ENCODE data around the gene SRPK1.
A peak's percentile ranks its signal among the peaks of the same experiment; 100 is the strongest.

Gene SRPK1

DNA sequence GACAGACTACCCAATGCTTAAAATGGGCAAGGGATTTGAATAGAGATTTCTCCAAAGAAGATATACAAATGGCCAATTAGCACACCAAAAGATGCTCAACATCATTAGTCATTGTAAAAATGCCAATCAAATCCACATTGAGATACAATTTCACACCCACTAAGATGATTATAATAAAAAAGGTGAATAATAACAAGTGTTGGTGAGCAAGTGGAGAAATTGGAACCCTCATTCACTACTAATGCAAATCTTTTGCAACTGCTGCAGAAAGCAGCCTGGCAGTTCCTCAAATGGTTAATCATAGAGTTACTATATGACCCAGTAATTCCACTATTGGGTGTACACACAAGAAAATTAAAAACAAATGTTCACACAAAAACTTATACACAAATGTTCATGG, 103.4 kb downstream of the SRPK1 start:
- no peak for DNase-seq (ENCODE audit: low read depth)

DNA sequence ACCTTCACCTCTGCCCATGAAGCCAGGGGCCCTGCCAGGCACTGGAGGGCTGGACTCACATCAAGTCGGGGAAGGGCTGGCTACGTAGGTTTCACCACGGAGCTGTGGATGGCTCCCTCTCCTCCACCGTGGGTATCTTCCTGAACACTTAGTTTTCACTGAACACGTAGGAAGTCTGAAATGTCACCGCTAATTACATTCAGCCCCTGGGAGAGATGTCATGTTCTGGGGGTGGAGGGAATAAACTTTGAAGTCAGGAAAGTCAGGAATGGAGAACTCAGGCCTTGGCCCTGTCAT, 109.3 kb downstream of the SRPK1 start:
- DNase-seq (ENCODE audit: low read depth), result no peak

DNA sequence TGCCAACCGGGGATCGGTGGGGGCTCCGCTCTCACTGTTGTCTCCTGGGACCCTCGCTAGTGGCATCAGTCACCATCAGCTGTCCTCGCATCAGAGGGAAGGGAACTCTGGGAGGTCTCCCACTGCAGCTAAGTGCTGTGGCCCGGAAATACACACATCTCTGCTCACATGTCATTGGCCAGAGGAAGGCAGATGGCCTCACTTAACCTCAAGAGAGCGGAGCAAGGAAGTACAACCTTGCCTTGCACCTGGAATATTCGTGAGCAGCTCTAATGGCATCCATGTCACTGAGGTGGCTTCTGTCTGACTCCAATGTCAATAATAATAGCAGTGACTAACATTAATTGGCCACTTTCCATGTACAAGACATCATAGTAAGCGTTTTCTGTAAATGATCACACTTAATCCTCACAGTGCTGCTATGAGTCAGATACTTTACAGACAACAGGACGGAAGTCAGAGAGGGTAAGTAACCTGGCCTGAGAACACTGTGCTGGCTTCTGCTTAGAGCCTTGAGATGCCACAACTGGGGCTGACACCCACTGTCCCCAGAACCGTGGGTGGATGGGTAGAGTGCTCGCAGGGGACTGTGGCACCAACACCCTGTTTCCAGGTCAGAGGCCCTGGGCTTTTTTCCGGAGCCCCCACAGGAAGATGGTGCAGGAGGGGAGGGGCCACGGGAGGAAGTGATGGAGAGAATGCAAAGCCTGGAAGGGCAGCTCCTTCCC, 109.8 kb downstream of the SRPK1 start:
- DNase-seq (ENCODE audit: low read depth), result peak; percentile 62

DNA sequence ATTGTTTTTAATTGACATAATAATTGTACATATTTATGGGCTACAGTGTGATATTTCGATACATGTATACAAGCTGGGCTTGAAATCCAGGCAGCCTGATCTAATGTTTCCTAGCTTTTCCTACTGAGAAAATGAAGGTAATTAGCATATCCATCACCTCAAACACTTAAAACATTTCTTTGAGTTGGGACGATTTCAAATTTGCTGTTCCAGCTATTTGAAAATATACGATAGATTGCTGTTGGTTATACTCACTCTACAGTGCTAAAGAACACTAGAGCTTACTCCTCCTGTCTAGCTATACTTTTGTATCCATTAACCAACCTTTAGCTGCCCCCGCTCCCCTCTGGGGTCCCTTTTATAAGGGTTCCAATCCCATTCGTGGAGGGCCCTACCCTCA, 111.1 kb downstream of the SRPK1 start:
- DNase-seq (ENCODE audit: low read depth), result no peak

DNA sequence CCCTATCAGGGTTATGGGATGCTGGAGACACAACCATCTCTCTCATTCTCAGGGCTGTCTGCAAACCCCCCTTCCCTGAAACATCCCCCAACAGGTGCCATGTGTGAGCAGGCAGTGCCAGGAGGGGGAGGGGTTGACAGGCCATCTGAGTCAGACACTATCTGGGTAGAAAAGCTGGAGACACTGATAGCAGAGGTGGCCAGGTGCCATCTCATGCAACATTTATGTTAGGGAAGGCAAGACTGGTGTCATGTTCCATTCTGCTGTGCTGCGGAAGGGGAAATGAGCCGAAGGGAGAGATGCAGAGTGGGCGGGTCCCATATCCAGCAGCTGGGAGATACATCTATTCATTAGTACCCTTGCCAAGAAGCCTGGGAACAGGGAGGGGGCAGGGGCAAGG, 112.2 kb downstream of the SRPK1 start:
- no peak for DNase-seq (ENCODE audit: low read depth)

DNA sequence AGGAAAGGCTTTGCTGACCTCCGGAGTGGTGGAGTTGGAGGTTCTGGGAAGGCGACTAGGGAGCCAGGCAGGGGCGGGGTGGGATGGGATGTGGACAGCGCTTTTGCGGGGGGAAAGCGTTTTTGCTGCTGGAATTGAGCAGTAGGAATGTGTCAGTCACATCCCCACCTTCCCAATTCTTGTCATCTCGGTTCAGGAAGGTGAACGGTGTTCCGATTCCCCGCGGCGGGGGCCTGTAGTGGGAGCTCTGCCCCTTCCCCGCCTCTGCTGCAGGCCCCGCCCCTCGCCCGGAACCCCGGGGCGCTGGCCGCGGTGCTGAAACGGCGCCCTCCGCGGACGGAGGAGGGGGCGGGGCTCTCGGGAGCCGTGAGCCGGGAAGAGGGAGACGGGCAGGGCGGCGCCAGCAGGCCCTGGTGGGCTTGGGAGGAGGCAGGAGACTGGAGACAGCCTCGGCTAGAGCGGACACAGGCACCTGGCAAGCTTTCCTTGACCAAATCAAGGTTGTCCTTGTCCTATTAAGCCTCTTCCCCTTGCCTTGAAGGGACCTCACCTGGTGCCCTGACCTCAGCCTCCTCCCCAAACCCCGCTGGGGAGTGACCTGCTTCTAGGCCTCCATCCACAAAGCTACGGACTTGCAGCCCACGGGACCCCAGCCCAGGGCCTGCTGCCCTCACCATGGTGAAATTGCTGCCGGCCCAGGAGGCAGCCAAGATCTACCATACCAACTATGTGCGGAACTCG, 115.7 kb downstream of the SRPK1 start, which contains the start of gene LHFPL5:
Gene LHFPL5, plus strand, starts transcription at position 357 of the 741 bp plus-strand sequence. Its CDS starts 319 bp downstream, at position 676.
- DNase-seq (ENCODE audit: low read depth), result peak; percentile 42

DNA sequence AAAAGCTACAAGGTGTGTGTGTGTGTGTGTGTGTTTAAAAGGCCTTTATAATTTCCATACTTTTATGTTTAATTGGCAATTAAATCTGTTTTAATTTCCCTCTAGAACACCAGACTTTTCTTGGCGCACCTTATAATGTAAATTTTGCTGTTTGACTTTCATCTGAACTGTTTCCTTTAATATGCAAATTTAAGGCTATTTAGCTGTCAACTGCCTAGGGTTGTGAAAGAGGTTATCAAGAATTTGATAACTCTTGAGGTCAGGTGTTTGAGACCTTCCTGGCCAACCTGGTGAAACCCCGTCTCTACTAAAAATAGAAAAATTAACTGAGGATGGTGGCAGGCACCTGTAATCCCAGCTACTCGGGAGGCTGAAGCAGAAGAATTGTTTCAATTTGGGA, 119.8 kb downstream of the SRPK1 start:
- no peak for DNase-seq (ENCODE audit: low read depth)

DNA sequence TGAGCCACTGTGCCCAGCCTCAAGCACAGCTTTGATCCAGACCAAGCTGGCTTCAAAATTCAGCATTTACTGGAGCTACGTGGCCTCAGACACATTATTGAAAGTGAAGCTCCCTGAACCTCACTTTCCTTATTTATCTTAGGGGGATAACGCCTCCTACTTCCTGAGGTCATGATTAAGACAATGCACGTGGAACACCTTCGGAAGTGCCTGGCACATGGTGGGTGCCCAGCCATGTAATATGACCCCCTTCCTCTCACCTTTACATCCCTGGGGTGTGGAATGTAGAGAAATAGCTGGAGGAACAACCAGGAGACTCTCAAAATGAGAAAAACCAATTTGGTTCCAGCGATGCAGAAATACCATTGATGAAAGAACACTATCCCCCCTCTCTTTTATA, 122.2 kb downstream of the SRPK1 start:
- no peak for DNase-seq (ENCODE audit: low read depth)

DNA sequence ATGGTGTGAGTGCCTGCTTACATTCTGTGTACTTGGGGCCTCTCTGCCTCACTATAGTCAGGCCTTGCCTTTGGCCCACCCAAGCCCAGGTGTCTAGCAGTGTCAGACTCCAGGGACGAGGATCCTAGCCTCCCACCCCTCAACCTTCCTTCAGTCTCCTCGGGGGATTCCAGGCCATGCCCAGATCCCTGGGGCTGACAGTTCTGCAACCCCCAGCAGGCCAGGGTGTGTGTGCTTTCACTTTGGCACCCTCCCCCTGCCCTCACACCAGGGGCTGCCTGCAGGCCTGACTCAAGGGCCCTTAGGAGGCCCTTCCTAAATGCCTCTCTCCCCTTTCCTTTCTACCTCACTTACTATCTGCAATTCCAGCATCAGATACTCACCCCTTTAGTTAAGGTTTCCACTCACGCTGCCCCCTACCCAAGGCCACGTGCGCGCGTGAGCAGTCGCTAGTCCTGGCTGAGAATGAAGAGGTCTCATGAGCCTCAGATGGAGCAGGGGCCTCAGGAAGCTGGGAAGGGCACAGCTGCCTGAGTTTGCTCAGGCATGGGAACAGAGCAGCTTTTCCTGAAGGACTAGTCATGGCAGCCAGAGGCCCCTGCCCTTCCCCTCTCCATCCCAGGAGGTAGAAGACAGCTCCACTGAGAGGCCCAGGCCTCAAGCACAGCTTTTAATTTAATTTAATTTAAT, 122.9 kb downstream of the SRPK1 start:
- no peak for DNase-seq (ENCODE audit: low read depth)

DNA sequence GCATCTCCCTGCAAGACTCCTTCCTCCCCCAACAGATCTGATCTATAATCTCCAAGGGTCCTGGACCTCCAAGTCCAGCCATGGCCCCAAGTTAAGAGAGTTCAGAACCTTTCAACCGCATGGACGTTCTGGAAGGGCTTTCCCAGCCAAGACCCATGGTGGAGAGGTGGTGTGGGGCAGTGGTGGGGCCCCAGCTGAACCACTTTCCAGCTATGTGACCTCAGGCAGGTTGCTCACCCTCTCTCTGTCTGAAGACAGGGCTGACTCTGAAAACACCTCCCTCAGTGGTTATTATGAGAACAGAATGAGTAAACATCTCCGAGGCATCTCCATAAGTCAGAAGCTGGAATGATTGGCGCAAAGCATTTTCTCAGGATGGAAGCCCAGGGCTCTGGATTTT, 124.7 kb downstream of the SRPK1 start:
- no peak for DNase-seq (ENCODE audit: low read depth)

DNA sequence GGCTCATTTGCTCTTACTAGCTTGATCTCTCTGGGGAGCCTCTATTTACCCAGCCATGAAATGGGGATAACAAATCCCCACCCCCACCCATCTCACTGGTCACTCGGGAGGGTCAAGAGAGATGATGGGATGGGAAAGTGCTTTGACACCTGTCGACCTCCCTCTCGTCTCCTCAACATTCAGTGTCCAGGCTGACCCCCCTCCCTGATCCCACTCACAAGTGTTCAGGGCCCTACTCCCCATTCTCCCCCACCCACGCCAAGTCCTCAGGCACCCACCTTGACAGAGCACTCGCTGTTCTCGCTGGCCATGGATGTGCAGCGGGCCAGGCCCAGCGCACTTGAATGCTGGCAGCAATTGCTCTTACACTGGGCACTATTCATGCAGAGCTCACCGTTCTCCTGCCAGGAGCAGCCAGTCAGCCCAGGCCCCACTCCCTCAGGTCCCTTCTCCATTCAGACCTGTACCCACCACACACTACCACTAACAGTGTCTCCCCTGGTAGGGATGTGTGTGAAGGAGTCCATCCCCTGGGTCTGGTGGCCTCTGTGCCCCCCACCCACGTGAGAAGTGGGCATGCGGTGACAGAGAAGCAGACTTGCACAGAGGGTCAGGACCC, 125.3 kb downstream of the SRPK1 start:
- DNase-seq (ENCODE audit: low read depth), result no peak

DNA sequence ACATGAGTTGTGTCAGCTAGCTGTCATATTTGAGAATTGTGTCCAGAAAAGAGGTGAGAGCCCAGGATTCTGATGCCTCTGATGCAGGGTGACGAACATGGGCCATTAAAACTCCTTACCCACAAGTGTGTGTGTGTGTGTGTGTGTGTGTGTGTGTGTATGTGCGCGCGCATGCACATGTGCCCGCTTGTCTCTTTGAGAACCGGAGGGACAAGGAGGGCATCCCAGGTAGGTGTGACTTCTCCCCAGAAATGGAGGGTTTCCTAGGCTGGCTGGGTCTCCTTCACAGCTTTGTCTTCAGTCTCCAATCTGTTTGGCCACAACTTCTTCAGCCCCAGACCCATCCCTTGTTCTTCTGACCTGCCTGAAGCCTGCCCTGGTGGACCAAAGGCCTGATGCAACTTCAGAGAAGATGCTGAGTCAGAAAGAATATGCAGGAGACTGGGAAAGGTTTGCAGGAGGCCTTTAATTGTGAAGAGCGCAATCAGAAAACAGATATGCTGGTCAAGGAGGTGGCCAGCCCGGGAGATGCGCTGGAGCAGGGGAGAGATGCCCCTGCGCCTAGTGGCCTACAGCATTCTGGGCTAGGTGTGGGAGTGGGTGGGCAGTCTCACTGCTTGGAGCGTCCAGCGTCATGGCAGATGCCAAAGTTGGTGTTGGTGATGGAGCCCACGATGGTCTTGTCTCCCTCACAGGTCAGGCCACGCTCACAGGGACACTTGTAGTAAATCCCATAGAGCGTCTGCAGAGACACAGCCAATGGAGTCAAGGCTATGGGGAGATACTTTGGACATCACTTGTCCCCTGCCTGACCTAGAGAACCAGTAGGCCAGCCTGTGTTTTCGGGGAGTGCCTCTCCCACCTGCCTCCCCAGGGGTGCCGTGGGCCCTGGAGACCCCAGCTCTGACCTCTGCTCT, 126.1 kb downstream of the SRPK1 start:
- DNase-seq (ENCODE audit: low read depth), result no peak

DNA sequence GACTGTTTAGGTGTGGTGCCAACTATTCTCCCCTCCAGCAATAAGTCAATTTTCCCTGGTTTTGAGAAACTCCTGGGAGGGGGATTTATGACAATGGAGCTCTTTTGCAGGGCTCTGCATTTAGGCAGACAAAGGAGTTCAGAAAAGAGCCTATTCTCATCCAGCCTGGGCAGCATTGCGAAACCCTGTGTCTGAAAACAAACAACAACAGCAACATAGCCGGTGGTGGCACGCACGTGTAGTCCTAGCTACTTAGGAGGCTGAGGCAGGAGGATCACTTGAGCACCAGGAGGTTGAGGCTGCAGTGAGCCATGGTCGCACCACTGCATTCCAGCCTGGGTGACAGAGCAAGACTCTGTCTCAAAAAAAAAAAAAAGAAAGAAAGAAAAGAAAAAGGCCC, 130.2 kb downstream of the SRPK1 start:
- DNase-seq (ENCODE audit: low read depth), result no peak

DNA sequence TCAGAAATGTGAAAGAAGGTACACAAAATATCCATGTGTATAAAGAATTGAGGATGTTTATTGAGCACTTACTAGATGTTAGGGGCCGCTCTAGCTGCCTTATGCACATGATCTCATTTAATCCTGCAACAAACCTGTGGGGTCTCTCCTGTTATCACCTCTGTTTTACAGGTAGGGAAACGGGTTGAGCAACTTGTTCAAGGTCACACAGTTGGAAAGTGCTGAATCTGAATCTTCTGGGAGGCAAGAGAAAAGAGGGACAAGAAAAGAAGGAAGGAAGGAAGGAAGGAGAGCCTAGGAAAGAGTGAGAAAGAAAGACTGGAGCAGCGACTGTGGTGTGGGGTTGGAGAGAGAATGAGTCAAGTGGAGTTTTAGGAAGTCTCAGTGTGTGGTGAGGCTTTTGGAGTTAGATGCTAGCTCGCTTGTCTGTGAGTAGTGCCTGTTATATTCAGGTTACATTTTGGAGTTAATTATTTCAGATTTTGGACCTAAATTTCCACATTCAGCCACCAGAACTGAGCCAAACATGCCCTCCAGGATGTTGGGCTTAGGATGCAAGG, 132.4 kb downstream of the SRPK1 start:
- no peak for DNase-seq (ENCODE audit: low read depth)

DNA sequence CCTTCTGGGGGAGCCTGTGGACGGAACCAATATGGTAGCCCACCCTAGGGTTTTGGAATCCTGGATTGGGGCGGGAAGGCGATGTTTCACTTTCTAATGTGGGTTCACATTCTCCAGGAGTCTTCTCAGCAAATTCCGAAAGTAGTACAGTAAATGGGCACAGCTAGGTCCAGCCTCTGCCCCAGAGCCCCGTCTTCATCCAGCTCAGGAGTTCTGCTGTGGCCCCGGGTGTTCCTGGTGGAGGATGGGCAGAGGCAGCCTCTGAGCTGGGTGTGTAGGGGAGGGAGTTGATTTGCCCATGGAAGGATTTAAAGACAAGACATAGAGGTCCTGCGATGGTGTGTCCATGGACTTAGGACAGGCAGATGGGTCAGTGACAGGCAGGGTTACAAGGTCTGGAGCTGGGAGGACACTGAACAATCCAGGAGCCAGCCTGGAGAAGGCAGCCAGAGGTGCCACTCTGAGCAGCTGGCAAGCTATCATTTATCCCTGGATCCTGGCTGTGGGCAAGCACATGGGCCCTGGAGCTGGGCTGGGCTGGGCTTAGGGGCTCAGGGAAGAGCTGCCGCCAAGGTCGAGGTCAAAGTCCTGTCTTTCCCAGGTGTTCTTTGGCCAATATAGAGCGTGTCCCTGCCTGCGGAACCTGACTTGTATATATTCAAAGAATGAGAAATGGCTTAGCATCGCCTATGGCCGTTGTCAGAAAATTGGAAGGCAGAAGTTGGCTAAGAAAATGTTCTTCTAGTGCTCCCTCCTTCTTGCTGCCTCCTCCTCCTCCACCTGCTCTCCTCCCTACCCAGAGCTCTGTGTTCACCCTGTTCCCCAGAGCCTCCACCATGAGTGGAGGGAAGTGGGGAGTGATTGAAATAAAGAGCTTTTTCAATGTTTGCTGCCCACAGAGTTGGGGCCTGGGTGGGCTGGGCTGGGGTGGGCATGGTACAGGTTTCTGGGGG, 133.4 kb downstream of the SRPK1 start:
- DNase-seq (ENCODE audit: low read depth), result no peak

DNA sequence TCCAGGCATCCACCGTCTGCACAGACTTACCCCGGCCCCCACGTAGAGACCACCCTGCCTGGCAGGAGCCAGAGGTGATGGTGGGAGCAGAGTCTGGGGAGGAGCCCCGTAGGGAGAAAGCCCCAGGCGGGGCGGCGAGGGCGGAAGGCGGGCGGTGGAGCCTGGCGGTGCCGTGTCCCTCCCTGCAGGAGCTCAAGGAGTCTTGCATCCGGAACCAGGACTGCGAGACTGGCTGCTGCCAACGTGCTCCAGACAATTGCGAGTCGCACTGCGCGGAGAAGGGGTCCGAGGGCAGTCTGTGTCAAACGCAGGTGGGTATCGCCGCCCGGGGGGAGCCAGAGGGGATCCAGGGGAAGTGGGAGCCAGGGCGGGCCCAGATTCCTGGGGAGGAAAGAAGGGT, 134.1 kb downstream of the SRPK1 start:
- DNase-seq (ENCODE audit: low read depth), result no peak

DNA sequence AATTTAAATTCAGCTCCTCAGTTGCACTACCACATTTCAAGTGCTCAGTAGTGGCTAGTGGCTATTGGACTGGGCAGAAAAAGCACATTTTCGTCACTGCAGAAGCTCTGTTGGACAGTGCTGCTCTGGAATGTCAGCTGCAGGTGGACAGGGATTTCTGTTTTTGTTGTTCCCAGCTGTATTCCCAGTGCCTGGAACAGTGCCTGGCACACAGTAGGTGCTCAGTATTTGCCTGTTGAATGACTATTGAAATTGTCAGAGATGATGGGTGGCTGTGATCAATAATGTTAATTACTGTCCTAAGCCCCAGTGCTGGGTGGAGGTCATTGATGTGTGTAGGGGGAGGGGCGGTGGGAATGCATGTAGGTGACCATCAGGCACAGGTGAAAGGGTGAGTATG, 134.6 kb downstream of the SRPK1 start:
- DNase-seq (ENCODE audit: low read depth), result no peak

DNA sequence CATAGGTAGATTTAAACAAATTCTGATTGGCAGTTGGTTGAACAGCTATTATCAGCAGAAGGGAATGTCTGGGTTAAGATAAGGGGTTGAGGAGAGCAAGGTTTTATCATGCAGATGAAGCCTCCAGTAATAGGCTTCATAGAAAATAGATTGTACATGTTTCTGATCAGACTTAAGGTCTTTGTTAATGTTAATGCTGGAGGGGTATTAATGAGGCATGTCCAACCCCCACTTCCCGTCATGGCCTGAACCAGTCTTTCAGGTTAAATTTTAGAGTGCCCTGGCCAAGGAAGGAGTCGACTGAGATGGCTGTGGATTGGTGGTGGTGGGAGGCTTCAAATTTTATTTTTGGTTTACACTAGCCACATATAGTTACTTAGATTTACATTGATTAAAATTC, 136.7 kb downstream of the SRPK1 start:
- DNase-seq (ENCODE audit: low read depth), result no peak

Data from EH (cell line).